ENCODE results near the gene NTRK2.

NTRK2 gene

DNA sequence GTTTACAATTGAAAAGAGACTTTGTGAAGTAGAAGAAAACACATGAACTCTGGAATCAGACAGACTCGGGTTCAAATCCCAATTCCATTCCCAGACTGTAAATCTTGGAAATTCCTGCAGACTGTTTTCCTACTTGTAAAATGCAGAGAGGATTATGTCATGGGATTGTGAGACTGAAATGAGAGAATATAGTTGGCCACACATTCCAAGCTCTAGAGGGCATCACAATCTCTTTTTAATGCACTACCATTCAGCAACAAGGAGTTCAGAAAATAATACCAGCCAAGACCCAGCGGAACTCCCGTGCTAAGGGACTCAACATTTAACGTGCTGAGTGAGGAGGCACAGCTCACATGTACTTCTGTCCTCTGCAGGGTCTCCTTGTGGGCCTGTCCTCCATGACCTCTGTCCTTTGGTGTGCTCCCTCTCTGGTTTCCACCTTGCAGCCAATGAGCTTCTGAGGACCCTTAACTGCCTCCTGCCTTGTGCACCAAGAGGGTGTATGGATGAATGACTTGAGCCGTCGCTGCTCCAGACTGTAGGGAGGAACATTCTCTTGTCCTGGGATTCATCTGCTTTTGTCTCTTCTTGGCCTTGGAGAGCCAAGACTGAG is 263.5 kb downstream of the NTRK2 start:
- DNase-seq (ENCODE audit: low read depth in 1 of 2, low spot score in 1 of 2): no peak

DNA sequence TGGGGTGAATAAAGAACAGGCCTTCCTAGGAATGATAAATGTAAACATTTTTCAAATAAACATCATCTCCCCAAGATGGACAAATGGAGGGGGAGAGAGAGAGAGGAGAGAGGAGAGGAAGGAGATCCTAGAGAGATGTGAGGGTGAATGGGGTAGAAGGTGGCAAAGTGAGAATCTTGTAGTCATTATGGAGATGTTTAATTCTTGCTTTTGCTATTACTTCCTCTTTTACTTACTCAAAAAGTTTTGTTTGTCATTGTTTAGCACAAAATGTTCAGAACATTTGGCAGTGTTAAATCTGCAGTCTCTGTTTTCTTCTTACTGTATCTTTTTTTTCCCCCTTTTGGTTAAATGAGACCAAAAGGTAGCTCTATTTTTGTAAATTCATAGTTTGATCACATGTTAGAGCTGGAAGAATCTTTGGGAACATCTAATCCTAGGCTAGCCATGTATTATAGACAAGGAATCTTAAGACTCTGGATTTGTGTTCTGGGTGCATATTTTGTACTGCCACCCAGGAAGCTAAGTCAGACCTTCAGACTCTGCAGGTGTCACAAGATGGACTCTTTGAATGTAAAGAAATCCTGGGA is 266.1 kb downstream of the NTRK2 start:
- no peak for DNase-seq (ENCODE audit: low read depth in 1 of 2, low spot score in 1 of 2)

DNA sequence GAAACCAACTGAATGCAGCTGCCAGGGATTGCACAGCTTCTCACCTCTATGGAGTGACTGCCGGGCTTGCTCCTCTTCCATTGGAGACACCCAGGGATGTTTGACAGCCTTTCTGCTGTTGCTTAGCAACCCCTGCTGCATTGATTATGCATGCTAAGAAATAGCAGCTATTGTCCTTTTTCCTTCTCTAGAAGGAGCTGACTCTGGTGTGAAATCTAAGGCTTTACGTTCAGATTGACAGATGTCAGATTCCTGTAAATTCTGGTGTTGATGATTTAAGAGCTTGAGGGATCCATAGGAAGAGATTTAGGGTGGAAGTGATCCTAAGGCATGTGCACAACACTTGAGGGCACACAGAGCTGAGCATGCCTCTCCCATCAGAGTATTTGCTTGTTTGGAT is 267.7 kb downstream of the NTRK2 start:
- no peak for DNase-seq (ENCODE audit: low read depth in 1 of 2, low spot score in 1 of 2)

DNA sequence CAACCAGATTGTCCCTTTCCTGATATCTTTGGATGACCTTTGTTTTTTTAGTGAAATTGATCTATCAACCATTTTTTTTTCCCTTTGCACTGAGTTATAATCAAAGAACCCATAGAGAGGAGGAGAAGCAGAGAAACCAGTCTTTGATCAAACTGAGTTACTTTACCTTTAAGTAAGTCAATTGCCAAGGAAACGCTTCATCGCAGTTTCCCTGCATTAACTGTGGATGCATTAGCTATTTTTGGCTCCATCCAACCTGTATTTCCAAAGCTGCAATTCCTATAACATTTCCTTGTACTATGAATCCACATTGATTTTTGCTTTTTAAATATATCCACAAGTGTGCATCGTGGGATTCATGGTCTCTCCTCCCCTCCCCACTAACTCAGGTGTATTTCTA is 268.1 kb downstream of the NTRK2 start:
- DNase-seq (ENCODE audit: low read depth in 1 of 2, low spot score in 1 of 2): no peak

DNA sequence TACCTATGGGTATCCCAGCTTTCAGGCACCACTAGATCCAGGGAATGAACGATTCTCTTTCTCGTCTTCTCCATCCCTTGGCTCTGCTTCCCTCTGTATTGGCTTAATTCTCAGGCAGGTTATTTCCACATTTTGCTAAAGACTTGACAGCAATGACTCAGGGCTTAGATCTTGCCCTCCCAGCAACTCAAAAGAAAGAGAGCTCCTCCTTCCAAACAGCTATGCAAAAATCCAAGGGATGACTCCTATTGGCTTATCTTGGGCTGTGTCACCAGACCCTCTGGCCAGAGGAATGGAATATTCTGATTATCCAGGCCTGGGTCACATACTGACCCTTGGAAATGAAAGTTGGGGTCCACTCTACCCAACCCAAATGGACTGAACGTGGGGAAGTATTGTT is 270.2 kb downstream of the NTRK2 start:
- no peak for DNase-seq (ENCODE audit: low read depth in 1 of 2, low spot score in 1 of 2)

DNA sequence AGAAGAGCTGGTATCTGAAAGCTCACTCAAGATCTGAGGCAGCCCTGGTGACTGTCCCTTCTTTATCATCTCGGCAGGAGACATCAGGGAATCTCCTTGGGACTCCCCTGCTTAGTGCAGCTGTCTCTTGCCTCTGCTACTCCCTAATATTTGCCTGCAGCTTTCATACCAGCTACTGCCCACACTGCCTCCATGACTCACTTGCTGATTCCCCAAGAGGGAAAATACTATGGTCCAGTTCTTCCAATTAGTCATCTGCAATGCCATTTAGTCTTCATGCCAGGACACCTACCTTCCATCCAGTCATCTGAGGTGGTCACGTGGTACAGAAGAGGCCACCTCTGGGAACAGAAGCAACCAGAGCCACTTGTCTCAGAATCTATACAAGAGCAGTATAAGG is 270.8 kb downstream of the NTRK2 start:
- no peak for DNase-seq (ENCODE audit: low read depth in 1 of 2, low spot score in 1 of 2)

DNA sequence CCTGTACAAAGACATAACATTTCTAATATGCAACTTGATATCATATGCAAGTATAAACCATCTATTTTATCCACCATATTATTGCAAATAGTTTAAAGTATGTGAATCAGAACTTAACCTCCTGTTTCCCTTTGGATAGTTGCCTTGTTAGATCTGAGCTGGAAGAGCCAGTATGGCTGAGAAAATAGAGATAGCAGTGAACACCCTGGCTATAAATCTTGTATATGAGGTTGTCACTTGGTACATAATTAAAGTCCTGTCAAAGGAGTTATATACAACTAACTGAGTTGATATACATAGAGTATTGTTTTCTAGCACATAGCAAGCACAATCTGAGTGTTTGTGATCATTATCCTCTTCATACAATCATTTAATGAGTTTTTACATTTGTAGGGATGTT is 272.3 kb downstream of the NTRK2 start:
- no peak for DNase-seq (ENCODE audit: low read depth in 1 of 2, low spot score in 1 of 2)

DNA sequence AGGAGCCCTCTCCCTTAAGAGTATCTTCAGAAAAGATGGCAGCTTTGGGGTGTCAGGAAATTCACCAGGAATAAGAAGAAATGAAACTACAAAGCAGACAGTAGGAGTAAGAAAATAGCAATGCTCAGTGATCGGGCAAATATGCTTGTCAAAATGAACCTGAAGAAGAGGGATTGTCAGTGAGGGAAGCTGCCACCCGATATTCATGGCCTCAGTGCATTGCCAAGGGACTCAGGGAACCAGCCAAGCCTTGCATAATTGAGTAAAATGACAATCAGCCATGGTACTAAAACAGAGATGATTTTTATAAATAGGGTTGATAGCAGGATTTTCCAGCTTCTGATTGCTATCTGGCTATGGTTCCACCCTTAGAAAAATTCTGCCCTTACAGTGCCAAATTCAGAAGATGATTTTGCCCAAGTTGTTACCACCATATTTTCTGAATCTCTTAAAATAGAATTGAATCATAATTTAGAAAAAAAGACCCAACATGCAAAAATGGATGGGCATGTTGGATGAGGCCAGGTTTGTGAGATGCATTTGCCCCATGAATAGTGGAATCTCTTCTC is 274.0 kb downstream of the NTRK2 start:
- DNase-seq (ENCODE audit: low read depth in 1 of 2, low spot score in 1 of 2): no peak

DNA sequence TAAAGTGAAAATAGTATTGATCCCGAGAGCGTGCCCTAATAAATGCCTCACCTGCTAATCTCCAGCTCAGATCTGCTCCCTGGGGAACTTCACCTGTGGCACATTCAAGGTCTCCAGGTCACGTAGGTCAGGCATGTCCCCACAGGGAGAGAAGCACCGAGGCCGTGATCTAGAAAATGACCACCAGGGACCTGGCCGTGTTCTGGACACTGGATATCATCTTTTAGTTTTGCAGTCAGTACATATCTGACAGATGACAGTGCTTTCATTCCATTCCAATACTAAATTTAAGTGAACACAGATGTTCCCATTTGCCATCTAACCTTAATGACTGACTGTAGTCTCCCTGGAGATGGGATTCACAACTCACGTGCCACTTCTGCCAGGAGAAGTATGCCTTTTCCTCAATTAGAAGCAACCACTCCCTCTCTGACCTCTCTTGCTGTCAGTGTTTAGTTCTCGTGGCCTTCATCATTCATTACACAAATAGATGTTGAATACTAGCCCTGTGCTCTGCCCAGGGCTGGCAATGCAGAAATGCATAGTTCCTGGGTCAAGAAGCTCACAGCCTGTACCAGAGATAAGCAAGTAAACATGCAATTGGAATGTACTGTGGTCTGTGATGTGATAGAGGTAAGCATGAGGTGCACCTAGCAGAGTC is 276.5 kb downstream of the NTRK2 start:
- DNase-seq (ENCODE audit: low read depth in 1 of 2, low spot score in 1 of 2): no peak

DNA sequence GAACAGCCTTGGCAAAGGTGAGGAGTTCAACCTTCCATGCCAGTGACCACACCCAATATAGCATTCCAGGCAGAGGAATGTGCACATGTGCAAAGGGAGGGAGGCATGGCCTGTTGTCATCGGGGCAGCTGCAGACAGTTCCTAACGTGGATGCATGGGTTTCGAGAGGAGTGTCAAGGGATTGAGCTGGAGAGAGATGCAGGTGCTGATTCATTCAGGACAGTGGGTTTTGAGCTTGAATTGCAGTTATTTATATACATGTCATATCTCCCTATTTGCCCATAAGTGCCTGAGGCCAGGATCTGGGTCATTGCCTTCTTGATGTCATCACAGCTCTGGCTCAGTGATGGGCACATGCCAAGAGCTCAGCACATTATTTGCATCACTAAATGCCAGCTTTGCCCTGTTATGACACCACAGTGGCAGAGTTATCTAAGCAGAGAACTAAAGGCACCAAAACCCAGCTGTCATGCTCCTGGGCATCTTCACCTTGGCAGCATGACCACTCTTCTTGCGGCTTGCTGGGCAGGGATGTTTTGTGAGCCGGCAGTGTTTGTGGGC is 278.0 kb downstream of the NTRK2 start:
- DNase-seq (ENCODE audit: low read depth in 1 of 2, low spot score in 1 of 2): no peak

DNA sequence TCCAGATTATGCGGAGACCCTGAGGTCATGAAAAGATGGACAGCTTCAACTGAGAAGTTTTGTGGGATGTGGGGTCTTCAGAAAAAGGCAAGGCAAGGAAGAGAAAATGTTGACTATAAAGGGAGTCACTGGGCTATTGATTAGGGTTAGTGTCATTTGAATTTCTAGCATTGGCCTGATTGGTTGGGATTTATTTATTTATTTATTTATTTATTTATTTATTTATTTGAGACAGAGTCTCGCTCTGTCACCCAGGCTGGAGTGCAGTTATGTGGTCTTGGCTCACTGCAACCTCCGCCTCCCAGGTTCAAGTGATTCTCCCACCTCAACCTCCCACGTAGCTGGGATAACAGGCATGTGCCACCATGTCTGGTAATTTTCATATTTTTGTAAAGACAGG is 279.7 kb downstream of the NTRK2 start:
- no peak for DNase-seq (ENCODE audit: low read depth in 1 of 2, low spot score in 1 of 2)

DNA sequence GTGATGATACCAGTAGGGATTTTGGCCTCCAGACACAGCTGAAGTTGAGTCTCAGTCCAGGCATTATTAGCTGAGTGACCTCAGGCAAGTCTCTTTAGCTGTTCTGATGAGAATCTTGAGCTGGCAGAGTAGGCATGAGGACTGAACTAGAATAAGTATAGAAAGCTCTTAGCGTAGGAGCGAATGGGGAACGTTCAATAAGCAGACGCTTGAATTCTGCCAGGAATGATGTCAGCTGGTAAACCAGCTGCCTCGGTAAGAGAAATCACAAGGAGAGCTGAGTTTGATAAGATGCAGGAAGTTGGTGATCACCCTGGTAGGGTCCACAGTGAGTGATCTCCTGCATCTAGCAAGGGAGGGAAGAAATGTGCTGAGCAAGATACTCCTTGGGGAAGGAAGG is 280.4 kb downstream of the NTRK2 start:
- no peak for DNase-seq (ENCODE audit: low read depth in 1 of 2, low spot score in 1 of 2)

DNA sequence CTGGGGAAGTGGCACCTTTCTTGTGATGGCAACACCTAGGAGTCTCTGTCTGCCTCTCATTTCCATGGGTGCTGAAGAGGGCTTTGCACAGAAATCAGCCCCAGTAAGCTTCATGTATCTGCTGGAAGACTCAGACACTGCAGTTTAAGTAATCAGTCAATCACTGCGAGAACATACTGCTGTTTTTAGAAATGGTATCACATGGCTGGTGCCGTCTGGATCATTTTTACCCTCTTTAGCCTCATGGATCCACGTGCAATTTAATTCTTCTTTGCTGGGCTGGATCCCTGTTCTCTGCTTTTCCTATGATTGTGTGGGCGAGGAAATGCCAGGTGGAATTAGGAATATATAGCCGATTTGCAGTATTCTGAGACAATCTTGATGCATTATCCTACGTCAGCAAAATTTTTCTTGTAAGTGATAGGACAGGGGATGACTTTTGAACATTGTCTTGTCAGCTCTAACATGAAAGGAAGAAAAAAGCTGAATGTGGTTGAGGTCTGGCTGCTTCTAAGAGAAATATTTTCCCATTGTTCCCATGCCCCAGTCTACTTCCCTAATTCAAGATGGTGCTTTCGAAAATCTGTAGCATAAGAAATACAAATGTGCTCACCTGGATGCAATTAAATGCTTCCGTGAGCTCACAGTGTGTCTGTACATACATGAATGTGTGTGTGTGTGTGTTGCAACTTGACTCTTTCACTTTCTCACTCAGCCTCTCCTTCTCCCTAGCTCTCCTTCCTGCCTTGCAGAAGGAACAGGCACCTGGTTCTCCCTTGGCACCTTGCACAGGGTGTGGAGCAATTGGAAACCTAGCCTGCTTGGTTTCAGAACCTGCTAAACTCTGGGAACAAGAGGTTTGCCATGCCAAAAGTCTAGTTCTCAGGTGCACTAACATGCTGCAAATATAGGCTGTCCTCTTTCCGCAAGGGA is 281.6 kb downstream of the NTRK2 start:
- no peak for DNase-seq (ENCODE audit: low read depth in 1 of 2, low spot score in 1 of 2)

DNA sequence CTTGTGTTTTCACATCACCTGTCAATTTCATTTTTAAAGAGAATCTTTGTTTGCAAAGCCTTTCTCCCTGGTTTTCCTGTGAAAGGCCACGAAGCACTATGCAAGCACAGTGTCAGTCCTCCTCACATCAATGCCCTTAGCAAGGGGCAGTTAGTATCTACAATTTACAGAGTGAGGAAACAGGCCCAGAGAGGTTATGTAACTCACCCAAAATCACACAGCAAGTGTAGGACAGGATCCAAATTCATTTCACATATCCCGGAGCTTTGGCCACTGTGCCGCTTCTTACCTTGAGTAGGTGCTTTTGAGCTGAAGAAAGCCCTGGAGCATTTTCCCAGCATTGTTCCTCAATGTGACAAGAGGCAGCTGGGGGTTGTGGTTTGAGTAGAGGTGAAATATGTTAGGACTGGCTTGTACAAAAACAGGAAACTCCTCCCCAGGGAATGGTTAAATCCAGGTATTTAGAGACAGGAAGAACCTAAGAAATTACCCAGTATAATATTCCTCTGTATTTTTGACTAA is 283.8 kb downstream of the NTRK2 start:
- no peak for DNase-seq (ENCODE audit: low read depth in 1 of 2, low spot score in 1 of 2)

DNA sequence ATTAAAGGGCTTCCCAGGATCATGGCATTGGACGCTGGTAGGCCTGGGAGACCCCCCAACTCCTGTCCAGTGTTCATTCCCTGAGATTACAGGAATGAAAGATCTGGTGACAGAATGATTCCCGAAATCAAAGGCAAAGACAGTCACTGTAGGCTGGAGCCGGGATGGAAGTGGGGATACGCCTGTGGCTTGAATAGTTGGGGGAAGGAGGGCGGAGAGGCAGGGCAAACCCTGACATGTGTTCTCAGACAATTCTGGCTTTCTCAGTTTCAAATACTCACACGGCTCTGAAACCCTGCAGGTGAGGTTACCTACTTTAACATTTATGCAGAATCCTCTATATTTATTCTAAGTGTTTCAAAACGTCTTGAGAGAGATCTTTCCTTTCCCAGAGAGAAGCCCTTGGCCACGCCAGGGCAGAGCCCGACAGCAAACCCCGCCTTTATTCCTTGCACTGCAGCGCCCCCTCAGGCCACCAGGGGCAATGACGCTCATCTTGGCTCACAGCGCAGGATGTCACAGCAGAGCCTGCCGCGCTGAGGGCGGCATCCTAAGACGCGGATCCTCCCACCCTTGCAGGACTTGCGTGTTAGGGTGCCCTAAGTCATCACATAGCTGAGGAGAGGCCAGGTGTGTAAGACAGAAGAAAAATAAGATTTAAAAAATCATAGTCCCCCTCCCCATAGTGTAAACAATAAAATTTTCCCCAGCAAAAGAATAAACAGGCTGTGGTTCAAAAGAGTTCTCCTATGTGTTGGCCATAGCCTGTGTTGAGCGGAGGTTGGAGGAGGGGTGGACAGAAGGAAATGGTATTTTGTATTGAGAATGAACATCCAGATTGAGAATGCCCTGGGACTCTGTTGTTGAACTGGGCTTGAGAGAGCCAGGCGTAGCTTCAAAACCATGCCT is 284.5 kb downstream of the NTRK2 start:
- DNase-seq (ENCODE audit: low read depth in 1 of 2, low spot score in 1 of 2): peak in 1 of 2 donors; percentile 2

DNA sequence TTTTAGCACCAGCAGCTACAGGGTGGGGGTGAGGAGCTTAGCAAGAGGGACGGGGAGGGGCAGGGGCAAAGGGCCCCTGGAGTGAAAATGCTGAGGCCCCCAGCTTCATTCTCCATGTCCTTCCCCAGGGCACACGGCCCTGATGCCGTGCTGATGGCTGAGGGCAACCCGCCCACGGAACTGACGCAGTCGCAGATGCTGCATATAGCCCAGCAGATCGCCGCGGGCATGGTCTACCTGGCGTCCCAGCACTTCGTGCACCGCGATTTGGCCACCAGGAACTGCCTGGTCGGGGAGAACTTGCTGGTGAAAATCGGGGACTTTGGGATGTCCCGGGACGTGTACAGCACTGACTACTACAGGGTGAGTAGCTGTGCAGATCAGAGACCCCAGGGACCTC is 285.6 kb downstream of the NTRK2 start:
- DNase-seq (ENCODE audit: low read depth in 1 of 2, low spot score in 1 of 2): no peak

DNA sequence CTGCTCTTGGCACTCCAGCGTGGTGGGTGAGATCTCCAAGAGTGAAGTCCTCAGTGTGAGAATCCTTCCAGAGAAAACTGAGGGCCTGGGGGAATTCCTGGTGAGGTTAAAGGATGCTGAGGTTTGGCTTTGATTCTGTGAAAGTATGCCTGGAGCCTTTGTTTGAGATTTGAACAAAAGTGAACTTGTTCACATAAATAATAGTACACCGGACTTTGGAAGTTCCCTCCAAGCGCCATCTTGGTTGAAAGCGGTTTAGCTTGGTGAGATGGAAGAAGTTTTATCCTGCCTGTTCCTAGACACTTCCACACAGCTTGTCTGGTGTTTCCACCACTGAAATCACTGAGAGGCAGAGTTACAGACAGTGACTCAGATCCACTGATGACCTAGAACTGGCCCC is 286.4 kb downstream of the NTRK2 start:
- DNase-seq (ENCODE audit: low read depth in 1 of 2, low spot score in 1 of 2): no peak

DNA sequence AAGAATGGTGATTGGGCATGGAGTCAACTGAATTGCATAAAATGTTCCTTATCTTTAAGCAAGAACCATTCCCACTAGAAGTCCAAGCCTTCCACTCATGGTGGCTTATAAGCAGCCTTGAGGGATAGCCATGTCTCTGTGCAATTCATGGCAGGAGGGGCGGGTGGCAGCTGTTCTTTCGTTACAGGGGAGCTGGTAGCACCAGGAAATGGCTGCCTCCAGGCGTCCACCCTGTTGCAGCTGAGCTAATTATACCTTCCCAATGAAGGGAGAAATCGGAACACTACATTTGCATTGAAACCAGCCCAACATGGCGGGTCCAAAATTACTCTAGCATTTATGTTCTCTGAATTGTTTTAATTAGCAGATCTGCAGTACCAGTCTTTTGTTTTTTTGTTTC is 289.8 kb downstream of the NTRK2 start:
- DNase-seq (ENCODE audit: low read depth in 1 of 2, low spot score in 1 of 2): no peak

DNA sequence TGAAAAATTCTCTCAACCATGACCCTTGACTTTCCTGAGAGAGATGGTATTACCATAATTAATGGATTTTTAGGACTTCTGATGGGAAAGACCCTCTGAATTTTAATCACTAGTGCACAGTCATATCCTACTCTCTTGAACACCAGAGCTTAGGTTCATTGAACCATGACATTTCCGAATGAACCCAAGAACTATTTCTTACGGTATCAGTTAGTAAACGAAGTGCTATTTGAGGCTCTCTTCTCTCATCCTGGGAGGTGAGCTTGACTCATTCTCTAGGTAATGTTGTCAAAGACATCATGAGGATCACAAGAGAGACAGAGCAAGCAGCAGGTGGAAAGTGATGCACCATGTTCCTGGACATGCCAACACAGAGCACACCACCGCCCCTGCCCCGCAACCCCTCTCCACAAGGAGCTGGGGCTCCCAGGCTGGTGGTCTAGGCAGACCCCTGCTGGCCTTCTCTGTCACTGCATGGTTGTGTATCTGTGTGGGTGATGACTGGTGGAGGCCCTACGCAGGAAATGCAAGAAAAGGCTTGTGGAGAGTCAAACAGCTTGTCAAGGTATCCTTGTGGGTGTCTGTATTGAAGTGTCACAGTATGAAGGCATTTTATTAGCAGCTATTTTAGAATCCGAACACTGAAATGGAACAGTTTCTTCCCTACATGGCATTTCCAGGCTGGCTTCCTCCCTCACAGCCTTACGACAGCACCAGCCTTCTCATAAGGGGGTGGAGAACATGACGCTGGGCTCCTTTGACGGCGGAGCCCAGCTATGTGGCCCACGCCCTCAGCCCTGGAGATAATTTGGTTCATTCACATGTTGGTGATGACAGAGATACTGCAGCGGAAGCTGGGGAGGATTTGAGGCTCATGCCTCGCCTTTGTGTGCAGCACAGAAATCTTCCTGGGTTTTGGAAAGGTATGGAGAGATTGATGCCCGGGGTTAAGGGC is 297.6 kb downstream of the NTRK2 start:
- no peak for DNase-seq (ENCODE audit: low read depth in 1 of 2, low spot score in 1 of 2)
